ENCODE measurements around the gene KHDC4. TPM values are rescaled to one million over a fixed set of nuclear protein-coding genes. Genes with fewer than 3 reads are reported as not detected.
A peak's percentile ranks its signal among the peaks of the same experiment; 100 is the strongest.

The KHDC4 gene
- total RNA-seq, 1 experiment from 2014 or later, result 93.3 TPM

DNA sequence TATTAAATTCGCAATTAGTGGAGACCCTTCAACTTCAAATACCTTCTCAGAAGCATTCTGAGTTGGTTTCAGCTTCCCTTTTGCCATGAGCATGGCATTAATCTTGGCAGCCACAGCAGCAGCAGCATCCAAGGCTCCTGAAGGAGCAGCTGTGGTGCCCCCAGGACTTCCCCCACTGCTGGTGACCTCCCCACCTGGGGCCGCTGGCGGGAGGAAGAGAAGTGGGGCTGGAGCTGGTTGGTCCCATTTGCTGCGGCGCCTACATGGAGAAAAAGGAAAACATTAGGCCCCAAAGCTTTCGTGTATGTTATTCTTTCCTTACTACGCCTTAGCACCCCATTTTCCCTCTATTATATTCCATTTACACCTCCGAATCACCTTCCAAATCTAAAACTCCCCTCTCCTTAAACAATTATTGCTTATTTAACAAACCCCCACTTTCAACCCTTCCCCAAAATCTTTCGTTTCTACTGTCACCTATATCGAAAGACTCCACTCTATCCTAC lies 569 bp downstream of the KHDC4 start:
- peaks cover 35% of the 10 kb centered on the region for H3K4me1 ChIP-seq (ENCODE audit: insufficient read depth, low read length, poor library complexity, severe bottlenecking)
- TF ChIP-seq CTCF (conservative IDR thresholded peaks at IDR 0.05; ENCODE audit: low read depth, low read length), result no peak
- no peak for TF ChIP-seq EZH2 (IDR thresholded peaks at IDR 0.05; ENCODE audit: borderline replicate concordance, low read depth, low read length, poor library complexity, severe bottlenecking)
- no peaks in the 10 kb centered on the region for H3K27me3 ChIP-seq (replicated peaks; ENCODE audit: insufficient read depth, low read depth, low read length, poor library complexity)
- H3K36me3 ChIP-seq (ENCODE audit: insufficient read depth, low read length, poor library complexity, severe bottlenecking), result peaks cover 50% of the 10 kb centered on the region
- CTCF ChIA-PET, result no interaction called here
- peak overlapping the region; percentile 90 for H3K27ac ChIP-seq (ENCODE audit: low read depth, low read length, poor library complexity, severe bottlenecking)
- no TSS peak for BruUV-seq (replicated peaks)
- no peaks in the 10 kb centered on the region for H3K9me3 ChIP-seq (ENCODE audit: low read depth, low read length, poor library complexity, severe bottlenecking)
- H3K4me3 ChIP-seq (ENCODE audit: low read depth, low read length, poor library complexity, severe bottlenecking), result peak overlapping the region; percentile 67
- POLR2A ChIA-PET (ENCODE audit: low non-redundant PET), result interaction anchor here (0.7 kb wide), 1 partner anchor 55 kb away, joined by 3 read pairs; no protein-coding TSS in a partner anchor
- intact Hi-C loops (cut with micrococcal nuclease; ENCODE audit: unreplicated experiment), result no loop called here
- no peak for DNase-seq (ENCODE audit: low spot score)

DNA sequence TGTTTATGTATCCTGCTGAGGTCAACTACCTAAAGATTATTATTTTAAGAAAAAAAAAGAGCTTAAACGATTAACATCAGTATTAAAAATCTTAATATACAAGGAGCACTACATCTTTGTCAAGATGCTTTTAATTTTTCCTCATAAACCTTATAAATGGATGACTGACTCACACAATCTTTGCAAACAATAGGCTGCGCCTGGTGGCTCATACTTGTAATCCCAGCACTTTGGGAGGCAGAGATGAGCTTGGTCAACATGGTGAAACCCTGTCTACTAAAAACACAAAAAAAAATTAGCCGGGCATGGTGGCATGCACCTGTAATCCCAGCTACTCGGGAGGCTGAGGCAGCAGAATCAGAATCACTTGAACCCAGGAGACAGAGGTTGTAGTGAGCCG lies 1.7 kb downstream of the KHDC4 start:
- H3K4me3 ChIP-seq (ENCODE audit: low read depth, low read length, poor library complexity, severe bottlenecking), result peak overlapping the region; percentile 67
- TF ChIP-seq CTCF (conservative IDR thresholded peaks at IDR 0.05; ENCODE audit: low read depth, low read length), result no peak
- TF ChIP-seq EZH2 (IDR thresholded peaks at IDR 0.05; ENCODE audit: borderline replicate concordance, low read depth, low read length, poor library complexity, severe bottlenecking), result no peak
- H3K27ac ChIP-seq (ENCODE audit: low read depth, low read length, poor library complexity, severe bottlenecking), result no peak overlapping the region
- H3K36me3 ChIP-seq (ENCODE audit: insufficient read depth, low read length, poor library complexity, severe bottlenecking), result peaks cover 61% of the 10 kb centered on the region
- ChIA-PET POLR2A (ENCODE audit: low non-redundant PET) (no interaction called here), CTCF (no interaction called here)
- H3K27me3 ChIP-seq (replicated peaks; ENCODE audit: insufficient read depth, low read depth, low read length, poor library complexity), result no peaks in the 10 kb centered on the region
- peaks cover 32% of the 10 kb centered on the region for H3K4me1 ChIP-seq (ENCODE audit: insufficient read depth, low read length, poor library complexity, severe bottlenecking)
- no peaks in the 10 kb centered on the region for H3K9me3 ChIP-seq (ENCODE audit: low read depth, low read length, poor library complexity, severe bottlenecking)
- DNase-seq (ENCODE audit: low spot score), result no peak
- BruUV-seq (replicated peaks), result no TSS peak
- intact Hi-C loops (cut with micrococcal nuclease; ENCODE audit: unreplicated experiment), result no loop called here

GRCh38 chr1:155932081-155932480 lies 2.1 kb downstream of the KHDC4 start:
- no peak overlapping the region for H3K27ac ChIP-seq (ENCODE audit: low read depth, low read length, poor library complexity, severe bottlenecking)
- H3K9me3 ChIP-seq (ENCODE audit: low read depth, low read length, poor library complexity, severe bottlenecking), result no peaks in the 10 kb centered on the region
- intact Hi-C loops (cut with micrococcal nuclease; ENCODE audit: unreplicated experiment), result no loop called here
- peak overlapping the region; percentile 67 for H3K4me3 ChIP-seq (ENCODE audit: low read depth, low read length, poor library complexity, severe bottlenecking)
- CTCF ChIA-PET, result no interaction called here
- POLR2A ChIA-PET (ENCODE audit: low non-redundant PET), result no interaction called here
- peaks cover 65% of the 10 kb centered on the region for H3K36me3 ChIP-seq (ENCODE audit: insufficient read depth, low read length, poor library complexity, severe bottlenecking)
- H3K27me3 ChIP-seq (replicated peaks; ENCODE audit: insufficient read depth, low read depth, low read length, poor library complexity), result no peaks in the 10 kb centered on the region
- BruUV-seq (replicated peaks), result no TSS peak
- H3K4me1 ChIP-seq (ENCODE audit: insufficient read depth, low read length, poor library complexity, severe bottlenecking), result peaks cover 32% of the 10 kb centered on the region
- no peak for DNase-seq (ENCODE audit: low spot score)
- TF ChIP-seq CTCF (conservative IDR thresholded peaks at IDR 0.05; ENCODE audit: low read depth, low read length) (no peak), EZH2 (IDR thresholded peaks at IDR 0.05; ENCODE audit: borderline replicate concordance, low read depth, low read length, poor library complexity, severe bottlenecking) (no peak)
